ENCODE measurements around the gene PRR19.

- TF ChIP-seq CTCF (IDR thresholded peaks at IDR 0.05; ENCODE audit: low read depth, low read length, missing input control) (no peak), MAX (IDR thresholded peaks at IDR 0.05) (no peak), JUND (IDR thresholded peaks at IDR 0.05) (no peak), SP1 (IDR thresholded peaks at IDR 0.05) (no peak), REST (IDR thresholded peaks at IDR 0.05) (no peak), YY1 (IDR thresholded peaks at IDR 0.05) (no peak), ATF3 (IDR thresholded peaks at IDR 0.05) (no peak), ZBTB33 (IDR thresholded peaks at IDR 0.05) (no peak), RAD21 (IDR thresholded peaks at IDR 0.05) (no peak), GABPA (IDR thresholded peaks at IDR 0.05 in 1 of 2, conservative IDR thresholded peaks at IDR 0.05 in 1 of 2) (no peak), TAF1 (conservative IDR thresholded peaks at IDR 0.05) (no peak), NR2F2 (IDR thresholded peaks at IDR 0.05) (no peak), RXRA (IDR thresholded peaks at IDR 0.05) (no peak), EGR1 (IDR thresholded peaks at IDR 0.05; ENCODE audit: low read depth in 2 of 2) (no peak)
Measured at GRCh38 chr19:42288881-42289555, 12.9 kb upstream of the PRR19 start.
